ENCODE data around the gene HNRNPU.
A peak's percentile ranks its signal among the peaks of the same experiment; 100 is the strongest.
"Not testable (repeated sequence)": the region's sequence is repeated elsewhere in the genome, so short reads cannot be mapped to it uniquely, and the experiment has no call there.

Gene HNRNPU

GRCh38 chr1:244839656-244840055 lies 24.7 kb downstream of the HNRNPU start:
- no peak for DNase-seq

DNA sequence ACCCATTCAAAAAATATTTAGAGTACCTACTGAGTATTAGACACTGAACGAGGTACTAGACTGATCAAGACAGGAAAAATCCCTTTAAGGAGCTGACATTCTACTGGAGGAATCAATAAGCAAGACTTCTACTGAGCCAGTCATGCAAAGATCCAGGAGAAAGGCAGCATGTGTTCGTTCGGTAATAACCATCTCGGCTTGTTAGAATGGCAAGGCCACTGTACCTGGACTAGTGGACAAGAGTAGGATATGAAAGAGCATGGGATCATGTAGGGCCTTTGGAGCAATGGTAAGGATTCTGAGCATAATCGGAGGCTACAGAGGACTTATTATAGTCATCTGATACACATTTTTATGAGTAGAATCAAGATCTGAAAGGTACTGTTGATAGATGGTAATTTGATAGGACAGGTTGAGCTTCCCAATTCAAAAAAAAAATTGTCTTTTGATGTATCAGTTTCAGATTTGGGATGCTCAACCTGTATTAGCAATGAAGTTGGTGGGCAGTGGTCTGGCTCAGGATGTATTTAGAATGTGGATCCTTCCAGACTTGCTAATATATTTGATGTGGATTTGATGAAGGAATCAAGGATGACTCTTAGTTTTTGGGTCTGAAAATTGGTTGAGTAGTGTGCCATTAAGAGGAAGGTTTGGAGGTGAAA lies 26.6 kb downstream of the HNRNPU start:
- no peak for DNase-seq

- no peak for DNase-seq
These were observed 27.8 kb downstream of the HNRNPU start for GRCh38 chr1:244836584-244836983.

DNA sequence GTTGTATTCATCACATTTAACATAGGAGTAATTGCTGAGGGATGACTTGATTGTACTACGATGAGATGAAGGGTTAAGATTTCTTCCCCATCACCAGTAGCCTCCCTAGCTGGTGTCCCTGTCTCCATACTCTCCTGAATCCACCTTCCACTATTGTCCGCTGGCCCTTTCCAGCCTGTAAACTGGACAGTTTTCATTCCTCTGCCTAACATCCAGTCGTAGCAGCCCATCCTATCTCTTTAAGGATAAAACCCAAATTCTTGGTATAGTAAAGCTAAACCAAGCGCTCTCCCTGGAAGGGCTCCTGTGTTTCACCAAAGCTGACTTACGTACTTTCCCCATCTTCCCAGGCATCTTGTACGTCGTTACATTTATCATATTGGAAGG lies 28.2 kb downstream of the HNRNPU start:
- DNase-seq, result peak in 1 of 2 experiments; percentile 32

DNA sequence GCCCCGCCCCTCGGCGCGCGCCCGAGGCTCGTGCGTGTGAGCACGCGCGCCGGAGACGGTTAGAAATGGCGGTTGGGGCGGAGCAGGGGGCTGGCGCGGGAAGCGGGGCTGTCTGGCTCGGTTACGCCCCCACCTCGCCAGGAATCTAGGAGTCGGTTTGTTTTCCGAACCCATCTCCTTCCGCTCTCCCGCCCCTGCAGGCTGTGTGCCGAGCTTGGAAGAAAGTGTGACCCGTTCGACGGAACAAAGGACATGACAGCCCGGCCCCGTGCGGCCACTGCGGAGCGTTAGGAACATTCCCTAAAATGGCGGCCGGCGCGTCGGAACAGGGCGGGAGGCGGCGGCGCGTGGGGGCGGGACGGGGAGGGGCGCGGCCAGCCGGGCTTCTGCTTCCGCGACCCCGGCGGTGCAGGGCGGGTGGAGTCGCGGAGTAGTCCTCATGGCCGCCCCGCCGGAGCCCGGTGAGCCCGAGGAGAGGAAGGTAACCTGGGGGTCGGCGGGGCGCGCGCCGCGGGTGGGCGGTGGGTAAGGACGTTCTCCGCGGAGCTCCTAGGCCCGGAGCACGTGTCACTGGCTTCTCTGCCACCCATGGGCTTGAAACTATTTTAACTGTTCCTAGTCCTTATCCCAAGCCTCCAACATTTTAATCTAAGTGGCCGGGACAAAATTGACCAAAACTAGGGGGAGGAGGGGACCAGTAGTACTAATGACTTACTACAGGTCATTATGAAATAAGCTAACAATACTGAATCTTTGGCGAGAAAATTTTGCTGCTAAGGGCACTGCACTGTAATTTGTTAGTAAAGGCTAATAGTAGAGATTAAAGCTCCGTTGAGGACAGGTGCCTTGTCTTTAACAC lies 28.8 kb downstream of the HNRNPU start, which contains the start of gene COX20:
Gene COX20 (plus strand): TSS at position 383 of the 859 bp plus-strand sequence. CDS start 57 bp downstream, at position 440.
- peak in 1 of 2 experiments; percentile 70 for DNase-seq

- no peak for DNase-seq
These were observed 29.6 kb downstream of the HNRNPU start for GRCh38 chr1:244834543-244835275.

GRCh38 chr1:244833734-244834542 lies 30.4 kb downstream of the HNRNPU start:
- peak in 1 of 2 experiments; percentile 55 for DNase-seq

- not testable (repeated sequence) for DNase-seq
These were observed 31.1 kb downstream of the HNRNPU start for GRCh38 chr1:244833260-244833659.

- no peak for DNase-seq
These were observed 33.7 kb downstream of the HNRNPU start for GRCh38 chr1:244830639-244831038.

- no peak for DNase-seq
These were observed 37.6 kb downstream of the HNRNPU start for GRCh38 chr1:244826712-244827111.

- no peak for DNase-seq
These were observed 41.5 kb downstream of the HNRNPU start for GRCh38 chr1:244822878-244823277.

- no peak for DNase-seq
These were observed 43.2 kb downstream of the HNRNPU start for GRCh38 chr1:244821134-244821533.

DNA sequence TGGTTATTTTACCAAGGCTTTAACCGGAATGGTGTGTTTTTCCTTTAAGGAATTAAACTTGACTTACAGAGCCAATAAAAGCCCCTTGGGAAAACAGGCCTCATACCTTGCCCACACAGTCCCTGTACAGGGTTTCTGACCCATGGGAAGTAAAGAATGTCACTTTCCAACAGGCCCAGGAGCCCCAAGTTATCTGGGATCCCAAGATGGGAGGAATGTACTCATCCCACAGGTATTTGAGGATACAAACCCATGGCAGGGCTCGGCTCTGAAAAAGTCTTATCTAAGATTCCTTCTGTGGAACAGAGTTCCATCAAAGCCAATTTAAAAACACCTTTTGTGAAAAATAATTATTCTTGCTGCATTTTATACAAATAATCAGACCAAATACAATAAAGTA lies 44.2 kb downstream of the HNRNPU start:
- no peak for DNase-seq

- DNase-seq, result no peak
These were observed 46.9 kb downstream of the HNRNPU start for GRCh38 chr1:244817415-244817894.

GRCh38 chr1:244815600-244816099 lies 48.7 kb downstream of the HNRNPU start:
- DNase-seq, result no peak

- no peak for DNase-seq
These were observed 51.0 kb downstream of the HNRNPU start for GRCh38 chr1:244813327-244813726.

GRCh38 chr1:244810221-244810620 lies 54.1 kb downstream of the HNRNPU start:
- DNase-seq, result no peak

GRCh38 chr1:244807138-244807537 lies 57.2 kb downstream of the HNRNPU start:
- DNase-seq, result no peak

- no peak for DNase-seq
These were observed 59.5 kb downstream of the HNRNPU start for GRCh38 chr1:244804841-244805240.

GRCh38 chr1:244802556-244803239 lies 61.6 kb downstream of the HNRNPU start:
- no peak for DNase-seq

GRCh38 chr1:244802041-244802440 lies 62.3 kb downstream of the HNRNPU start:
- DNase-seq, result no peak
